Muscle of leg (tissue), 16 donors: ENCODE measurements around the gene TANGO6. TPM values are rescaled to one million over a fixed set of nuclear protein-coding genes. Genes with fewer than 3 reads are reported as not detected.
A peak's percentile ranks its signal among the peaks of the same experiment; 100 is the strongest.

Source experiments
- DNase-seq: peaks from one replicate; pipeline ENCODE4 v3.0.0; 2013
- H3K27ac ChIP-seq: one replicate; pipeline ENCODE4 v1.5.1; 2013; ENCODE audit warnings: mild to moderate bottlenecking, low read length, control low read depth
- H3K27me3 ChIP-seq: one replicate; pipeline ENCODE4 v1.6.1; 2013; ENCODE audit warnings: low read length; ENCODE audit not compliant: control insufficient read depth, insufficient read depth
- H3K36me3 ChIP-seq: one replicate; pipeline ENCODE4 v1.6.1; 2013; ENCODE audit warnings: low read length; ENCODE audit not compliant: control insufficient read depth, insufficient read depth
- H3K4me1 ChIP-seq: one replicate; pipeline ENCODE4 v1.6.1; 2013; ENCODE audit warnings: low read length; ENCODE audit not compliant: control insufficient read depth, insufficient read depth
- H3K4me3 ChIP-seq: one replicate; pipeline ENCODE4 v1.5.1; 2013; ENCODE audit warnings: low read length, control low read depth
- H3K9me3 ChIP-seq: replicated peaks from 2 replicates; pipeline ENCODE4 v1.6.1; 2013; ENCODE audit warnings: low read depth, low read length; ENCODE audit not compliant: control insufficient read depth
- WGBS: methylation state at CpG from one replicate; pipeline ENCODE4 v1.1.5; 2013; ENCODE audit warnings: missing lambda C conversion rate; ENCODE audit not compliant: insufficient coverage; 5-methylcytosine and 5-hydroxymethylcytosine counted together
- long read RNA-seq, 11 donors: transcript quantifications; one replicate each; lab custom pipeline, GENCODE V29; 2026
- polyA plus RNA-seq, 8 donors: library from polyadenylated mRNA; unstranded; fragments of 120-200 nt; gene quantifications; one replicate each; pipeline versions ENCODE4 v1.2.1 to v1.2.3, GENCODE V29; 2013; ENCODE audit warnings: inconsistent platforms in 1 of 8, low replicate concordance in 1 of 8; ENCODE audit not compliant: insufficient read length in 8 of 8, insufficient read depth in 1 of 8
- total RNA-seq: library from RNA; stranded (reverse); fragments of 120-200 nt; gene quantifications from one replicate; pipeline ENCODE4 v1.2.4, GENCODE V29; 2013

The TANGO6 gene
- 9.7 TPM for total RNA-seq
- 1 to 10 TPM; 4.3 to 6.4 (median 5.4) TPM for polyA plus RNA-seq
- long read RNA-seq, donor 1: 0 reads
- long read RNA-seq, donor 2: 0 reads
- long read RNA-seq, donor 3: 0 reads
- long read RNA-seq, donor 4: 0 reads
- long read RNA-seq, donor 5, partial matches to known transcripts: 0 of 2 reads
- long read RNA-seq, donor 5, other reads (novel, unspliced or antisense): 0 of 2 reads
- long read RNA-seq, donor 6, full-length matches to known transcripts: 1 of 1 reads
- long read RNA-seq, donor 6, partial matches to known transcripts: 0 of 1 reads
- long read RNA-seq, donor 6, other reads (novel, unspliced or antisense): 0 of 1 reads
- long read RNA-seq, donor 7: 0 reads
- long read RNA-seq, donor 8, partial matches to known transcripts: 0 of 1 reads
- long read RNA-seq, donor 8, other reads (novel, unspliced or antisense): 0 of 1 reads
- long read RNA-seq, donor 9: 0 reads
- long read RNA-seq, donor 10, partial matches to known transcripts: 0 of 1 reads
- long read RNA-seq, donor 10, other reads (novel, unspliced or antisense): 0 of 1 reads
- long read RNA-seq, donor 11, partial matches to known transcripts: 0 of 1 reads
- long read RNA-seq, donor 11, other reads (novel, unspliced or antisense): 0 of 1 reads

GRCh38 chr16:68843482-68844210 lies at the start of gene TANGO6:
Gene TANGO6, plus strand, starts transcription at chr16:68843531. Its CDS starts 87 bp downstream, at chr16:68843618.
- H3K27me3 ChIP-seq: no peaks in the 10 kb centered on the region
- peak; percentile 87 for DNase-seq
- H3K4me1 ChIP-seq: peaks cover 6% of the 10 kb centered on the region
- peak within 1 kb of the TSS; percentile 88 for H3K27ac ChIP-seq
- H3K9me3 ChIP-seq: no peaks in the 10 kb centered on the region
- no peaks in the 10 kb centered on the region for H3K36me3 ChIP-seq
- WGBS: under 1% methylated on average over 51 of the region's 55 CpGs
- peak within 1 kb of the TSS; percentile 89 for H3K4me3 ChIP-seq

- WGBS: 83% methylated on average over 1 of the region's 2 CpGs
- no peak for DNase-seq
- Histone ChIP-seq H3K9me3 (no peaks in the 10 kb centered on the region), H3K4me3 (no peak overlapping the region), H3K36me3 (no peaks in the 10 kb centered on the region), H3K4me1 (peaks cover 9% of the 10 kb centered on the region), H3K27ac (no peak overlapping the region), H3K27me3 (no peaks in the 10 kb centered on the region)
Observed at GRCh38 chr16:68798398-68798797, 44.9 kb upstream of the TANGO6 start.

- no peaks in the 10 kb centered on the region for H3K36me3 ChIP-seq
- peaks cover 9% of the 10 kb centered on the region for H3K4me1 ChIP-seq
- H3K27ac ChIP-seq: no peak overlapping the region
- peak; percentile 90 for DNase-seq
- WGBS: 17% methylated on average over 4 of the region's 5 CpGs
- no peaks in the 10 kb centered on the region for H3K9me3 ChIP-seq
- H3K27me3 ChIP-seq: no peaks in the 10 kb centered on the region
- no peak overlapping the region for H3K4me3 ChIP-seq
Observed at GRCh38 chr16:68800257-68800875, 43.0 kb upstream of the TANGO6 start.

- DNase-seq: no peak
- H3K27me3 ChIP-seq: no peaks in the 10 kb centered on the region
- WGBS: 94% methylated on average over 3 of the region's 7 CpGs
- no peaks in the 10 kb centered on the region for H3K36me3 ChIP-seq
- no peaks in the 10 kb centered on the region for H3K9me3 ChIP-seq
- no peak overlapping the region for H3K27ac ChIP-seq
- H3K4me1 ChIP-seq: peaks cover 9% of the 10 kb centered on the region
- no peak overlapping the region for H3K4me3 ChIP-seq
Observed at GRCh38 chr16:68802190-68802589, 41.1 kb upstream of the TANGO6 start.

- 91% methylated on average over 1 of the region's 2 CpGs for WGBS
- no peak overlapping the region for H3K27ac ChIP-seq
- no peaks in the 10 kb centered on the region for H3K4me1 ChIP-seq
- no peak overlapping the region for H3K4me3 ChIP-seq
- DNase-seq: no peak
- no peaks in the 10 kb centered on the region for H3K27me3 ChIP-seq
- H3K36me3 ChIP-seq: no peaks in the 10 kb centered on the region
- H3K9me3 ChIP-seq: no peaks in the 10 kb centered on the region
Observed at GRCh38 chr16:68806422-68806821, 36.9 kb upstream of the TANGO6 start.

GRCh38 chr16:68806981-68807380 lies 36.4 kb upstream of the TANGO6 start:
- Histone ChIP-seq H3K27ac (no peak overlapping the region), H3K4me3 (no peak overlapping the region), H3K27me3 (no peaks in the 10 kb centered on the region), H3K4me1 (no peaks in the 10 kb centered on the region), H3K9me3 (no peaks in the 10 kb centered on the region), H3K36me3 (no peaks in the 10 kb centered on the region)
- no peak for DNase-seq
- WGBS: 33% methylated on average over 1 of the region's 1 CpG

GRCh38 chr16:68814516-68814915 lies 28.8 kb upstream of the TANGO6 start:
- no peak overlapping the region for H3K4me3 ChIP-seq
- WGBS: 100% methylated on average over 1 of the region's 3 CpGs
- no peak for DNase-seq

GRCh38 chr16:68823401-68824135 lies 19.8 kb upstream of the TANGO6 start:
- peak; percentile 53 for DNase-seq
- Histone ChIP-seq H3K9me3 (no peaks in the 10 kb centered on the region), H3K36me3 (no peaks in the 10 kb centered on the region), H3K27ac (no peak overlapping the region), H3K4me3 (no peak overlapping the region), H3K4me1 (no peaks in the 10 kb centered on the region), H3K27me3 (no peaks in the 10 kb centered on the region)
- WGBS: 18% methylated on average over 4 of the region's 8 CpGs

More at GRCh38 chr16:68814516-68814915, 28.8 kb upstream of the TANGO6 start:
- Histone ChIP-seq H3K36me3 (no peaks in the 10 kb centered on the region), H3K4me1 (no peaks in the 10 kb centered on the region), H3K27me3 (no peaks in the 10 kb centered on the region), H3K9me3 (no peaks in the 10 kb centered on the region), H3K27ac (no peak overlapping the region)

- H3K36me3 ChIP-seq: no peaks in the 10 kb centered on the region
- no peak for DNase-seq
- no peaks in the 10 kb centered on the region for H3K4me1 ChIP-seq
- H3K4me3 ChIP-seq: no peak overlapping the region
- H3K27me3 ChIP-seq: no peaks in the 10 kb centered on the region
- no peaks in the 10 kb centered on the region for H3K9me3 ChIP-seq
- no peak overlapping the region for H3K27ac ChIP-seq
Observed at GRCh38 chr16:68825427-68825826, 17.9 kb upstream of the TANGO6 start.
